Measurements from ENCODE around the gene RCE1.

- TF ChIP-seq POLR2A (IDR thresholded peaks at IDR 0.05) (no peak), CTCF (IDR thresholded peaks at IDR 0.05) (no peak)
Observed at GRCh38 chr11:66855574-66856495, 12.6 kb downstream of the RCE1 start.

Measured in suprapubic skin (tissue), 3 donors.